HCT116 (cell line): ENCODE data around the gene NCBP3. TPM values are rescaled to one million over a fixed set of nuclear protein-coding genes. Genes with fewer than 3 reads are reported as not detected.

Experiments
- ATAC-seq: fragments of 200-7000 bp; cut with Tn5 transposase; 2 replicates; pipeline ENCODE4 v1.9.1; 2020; ENCODE audit warnings: mild to moderate bottlenecking, moderate library complexity
- BruUV-seq: library from RNA; stranded (reverse); fragments of 400-500 nt; replicated peaks from 2 replicates; lab custom pipeline; 2021; lab: Mats Ljungman, UMichigan
- CTCF ChIA-PET: fragments of 300-600 bp; sonication (Branson Sonifier 250); formaldehyde crosslinking; loops from one replicate; lab custom pipeline; 2021; ENCODE audit warnings: antibody characterized with exemption; lab: Charles Lee
- POLR2A ChIA-PET: fragments of 300-600, 350-600 bp; sonication (Branson Sonifier 250); formaldehyde crosslinking; loops from one replicate; lab custom pipeline; 2021; ENCODE audit warnings: antibody characterized with exemption; lab: Charles Lee
- RAD21 ChIA-PET, 2 experiments: fragments of 300-600 bp; sonication (Branson Sonifier 250); formaldehyde crosslinking; loops; one replicate each; lab custom pipeline; 2023; ENCODE audit warnings: low total read pairs in 2 of 2; ENCODE audit not compliant: uncharacterized antibody in 2 of 2, unreplicated experiment in 2 of 2, low non-redundant PET in 1 of 2; lab: Charles Lee
- DNase-seq: peaks from one replicate; pipeline ENCODE4 v3.0.0-alpha.2; 2010; ENCODE audit warnings: low read depth, low spot score
- H2AFZ ChIP-seq: fragments of 200-600 bp; shearing (Covaris generic), sonication (generic); 2 replicates; pipeline ENCODE4 v1.6.1; 2017; ENCODE audit warnings: low read depth, mixed run types, mixed read lengths, antibody characterized with exemption, low read length; ENCODE audit not compliant: poor library complexity, severe bottlenecking
- H3K27ac ChIP-seq: 2 replicates; pipeline ENCODE4 v1.5.1; 2012; ENCODE audit warnings: low read depth, low read length
- H3K27me3 ChIP-seq: fragments of 200-600 bp; sonication (generic); 2 replicates; pipeline ENCODE4 v1.6.1; 2016; ENCODE audit warnings: mixed run types, low read length, mixed read lengths; ENCODE audit not compliant: insufficient read depth
- H3K36me3 ChIP-seq, 2 experiments: fragments of 200-500 bp in 1 of 2; fragments of 200-600 bp in 1 of 2; sonication (Bioruptor generic) in 1 of 2; sonication (generic) in 1 of 2; 2 replicates each; pipeline versions ENCODE4 v1.5.1 to v1.6.1; 2014 to 2016; ENCODE audit warnings: low read length in 2 of 2, inconsistent platforms in 1 of 2, mixed read lengths in 1 of 2, mixed run types in 1 of 2; ENCODE audit not compliant: insufficient read depth in 2 of 2, control insufficient read depth in 1 of 2
- H3K4me1 ChIP-seq, 2 experiments: fragments of 200-600 bp in 1 of 2; sonication (generic) in 1 of 2; 2 replicates each; pipeline versions ENCODE4 v1.5.1 to v1.6.1; 2012 to 2017; ENCODE audit warnings: low read length in 2 of 2, inconsistent platforms in 1 of 2, mild to moderate bottlenecking in 1 of 2, mixed read lengths in 1 of 2, mixed run types in 1 of 2, moderate library complexity in 1 of 2; ENCODE audit not compliant: insufficient read depth in 2 of 2, control insufficient read depth in 1 of 2
- H3K4me2 ChIP-seq: fragments of 200-600 bp; sonication (generic); 2 replicates; pipeline ENCODE4 v1.6.1; 2017; ENCODE audit warnings: mixed run types, low read length, mixed read lengths
- H3K4me3 ChIP-seq, 2 experiments: fragments of 200-600 bp in 1 of 2; sonication (generic) in 1 of 2; replicated peaks in 1 of 2; 2 replicates each; pipeline ENCODE4 v1.5.1; 2011 to 2016; ENCODE audit warnings: low read length in 2 of 2, control low read depth in 1 of 2, low read depth in 1 of 2, mild to moderate bottlenecking in 1 of 2, mixed read lengths in 1 of 2, mixed run types in 1 of 2
- H3K79me2 ChIP-seq: fragments of 200-600 bp; sonication (generic); 2 replicates; pipeline ENCODE4 v1.6.1; 2017; ENCODE audit warnings: mild to moderate bottlenecking, mixed run types, low read length, moderate library complexity, mixed read lengths; ENCODE audit not compliant: insufficient read depth
- H3K9ac ChIP-seq: fragments of 200-600 bp; sonication (generic); 2 replicates; pipeline ENCODE4 v1.6.1; 2016; ENCODE audit warnings: low read length, mixed read lengths
- H3K9me2 ChIP-seq: fragments of 200-600 bp; sonication (generic), shearing (Covaris generic); 2 replicates; pipeline ENCODE4 v1.6.1; 2017; ENCODE audit warnings: mixed run types, mild to moderate bottlenecking, moderate library complexity; ENCODE audit not compliant: insufficient read depth
- H3K9me3 ChIP-seq, 2 experiments: fragments of 200-500 bp in 1 of 2; fragments of 200-600 bp in 1 of 2; sonication (Bioruptor generic) in 1 of 2; sonication (generic) in 1 of 2; 2 replicates each; pipeline ENCODE4 v1.6.1; 2014 to 2017; ENCODE audit warnings: low read length in 2 of 2, mixed read lengths in 2 of 2, inconsistent platforms in 1 of 2, low read depth in 1 of 2, mild to moderate bottlenecking in 1 of 2, mixed run types in 1 of 2, moderate library complexity in 1 of 2; ENCODE audit not compliant: control insufficient read depth in 1 of 2, insufficient read depth in 1 of 2
- H4K20me1 ChIP-seq: fragments of 200-600 bp; sonication (generic), shearing (Covaris generic); 2 replicates; pipeline ENCODE4 v1.6.1; 2017; ENCODE audit warnings: mixed run types, mild to moderate bottlenecking, moderate library complexity; ENCODE audit not compliant: insufficient read depth
- CEBPB ChIP-seq: IDR thresholded peaks from 2 replicates; pipeline ENCODE4 v1.6.1; 2012; ENCODE audit warnings: low read depth
- EGR1 ChIP-seq: IDR thresholded peaks from 2 replicates; pipeline ENCODE4 v1.6.1; 2012; ENCODE audit warnings: low read depth
- EZH2 ChIP-seq: fragments of 200-600 bp; sonication (generic); IDR thresholded peaks from 2 replicates; pipeline ENCODE4 v1.6.1; 2017; ENCODE audit warnings: antibody characterized with exemption, mixed run types
- FOSL1 ChIP-seq: IDR thresholded peaks from 2 replicates; pipeline ENCODE4 v1.6.1; 2012; ENCODE audit warnings: low read depth
- JUND ChIP-seq: IDR thresholded peaks from 2 replicates; pipeline ENCODE4 v1.6.1; 2012
- POLR2A ChIP-seq: IDR thresholded peaks from 2 replicates; pipeline ENCODE4 v1.7.0; 2011; ENCODE audit warnings: borderline replicate concordance; ENCODE audit not compliant: insufficient read depth, insufficient read length; ENCODE audit errors: extremely low read depth
- POLR2AphosphoS5 ChIP-seq: IDR thresholded peaks from 2 replicates; pipeline ENCODE4 v1.6.1; 2011; ENCODE audit warnings: mild to moderate bottlenecking, low read depth, low read length, moderate library complexity
- RAD21 ChIP-seq: IDR thresholded peaks from 2 replicates; pipeline ENCODE4 v1.6.1; 2012; ENCODE audit warnings: low read depth, mild to moderate bottlenecking
- SP1 ChIP-seq: IDR thresholded peaks from 2 replicates; pipeline ENCODE4 v1.6.1; 2012; ENCODE audit warnings: low read depth
- SRF ChIP-seq: IDR thresholded peaks from 2 replicates; pipeline ENCODE4 v1.6.1; 2012; ENCODE audit warnings: low read depth
- TCF7L2 ChIP-seq: IDR thresholded peaks from 2 replicates; pipeline ENCODE4 v1.7.0; 2011; ENCODE audit warnings: borderline replicate concordance, inconsistent platforms; ENCODE audit not compliant: insufficient read depth, insufficient read length; ENCODE audit errors: extremely low read depth
- YY1 ChIP-seq: IDR thresholded peaks from 2 replicates; pipeline ENCODE4 v1.6.1; 2011; ENCODE audit warnings: low read length, low read depth, moderate library complexity, mild to moderate bottlenecking; ENCODE audit not compliant: insufficient replicate concordance; ENCODE audit errors: extremely low read depth
- ZFX ChIP-seq: fragments of 450-650 bp; IDR thresholded peaks from 2 replicates; pipeline ENCODE4 v1.6.1; 2017
- ZNF274 ChIP-seq: fragments of 200-500 bp; sonication (Bioruptor generic); IDR thresholded peaks from 2 replicates; pipeline ENCODE4 v1.6.1; 2014; ENCODE audit warnings: mild to moderate bottlenecking, low read depth, low read length, inconsistent platforms
- intact Hi-C: fragments of 100-400 bp; cut with micrococcal nuclease; formaldehyde crosslinking; loops from 2 replicates; pipeline ENCODE4 v1.10.0; 2022
- total RNA-seq: library from RNA; stranded (reverse); gene quantifications from one replicate; pipeline ENCODE4 v1.2.1, GENCODE V29; 2021; ENCODE audit not compliant: unreplicated experiment
- TF ChIP-seq, protein P1 (sequence below): IDR thresholded peaks from 2 replicates; pipeline ENCODE4 v1.6.1; 2012
- TF ChIP-seq, protein P2 (sequence below): IDR thresholded peaks from 2 replicates; pipeline ENCODE4 v1.6.1; 2012
- TF ChIP-seq, protein P3 (sequence below), 3 experiments: fragments of 200-600 bp in 1 of 3; sonication (generic) in 1 of 3; IDR thresholded peaks in 2 of 3; conservative IDR thresholded peaks in 1 of 3; 2 replicates each; pipeline ENCODE4 v1.5.1; 2012 to 2017; ENCODE audit warnings: low read depth in 2 of 3, low read length in 2 of 3, antibody characterized with exemption in 1 of 3, borderline replicate concordance in 1 of 3, control low read depth in 1 of 3, mild to moderate bottlenecking in 1 of 3, mixed read lengths in 1 of 3, mixed run types in 1 of 3, moderate library complexity in 1 of 3; ENCODE audit not compliant: insufficient read depth in 1 of 3

The NCBP3 gene
- total RNA-seq, 1 experiment from 2014 or later: 46.5 TPM

DNA sequence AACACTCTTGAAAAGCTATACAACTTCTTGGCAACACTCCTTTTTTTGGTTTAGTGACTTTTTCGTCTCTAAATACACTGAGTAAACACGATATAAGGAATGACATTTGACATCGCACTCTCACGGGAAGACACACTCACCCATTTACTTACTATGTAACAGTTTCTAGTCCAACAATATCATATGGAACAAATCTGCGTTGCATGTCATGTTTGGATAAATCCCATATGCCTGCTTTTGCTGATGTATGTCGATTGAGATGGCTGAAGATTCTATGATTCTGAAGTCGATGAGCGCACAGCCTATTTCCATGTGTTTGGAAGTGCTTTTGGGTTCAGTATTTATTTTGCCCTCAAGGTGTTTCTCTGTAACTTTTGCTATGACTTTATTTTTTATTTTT, 63.3 kb downstream of the NCBP3 start:
- H4K20me1 ChIP-seq: no peaks in the 10 kb centered on the region
- ATAC-seq: no peak
- no peak overlapping the region for H3K9ac ChIP-seq
- ChIA-PET RAD21 (no interaction called here), POLR2A (no interaction called here), CTCF (no interaction called here)
- H3K27ac ChIP-seq: no peak overlapping the region
- H3K4me2 ChIP-seq: no peak overlapping the region
- no peak overlapping the region for H3K4me3 ChIP-seq
- H2AFZ ChIP-seq: no peak overlapping the region
- no peak for TF ChIP-seq FOSL1
- TF ChIP-seq YY1: no peak
- TF ChIP-seq CEBPB: no peak
- TF ChIP-seq POLR2AphosphoS5: no peak
- no peak for TF ChIP-seq SP1
- no peak for TF ChIP-seq SRF
- TF ChIP-seq EZH2: no peak
- no peak for TF ChIP-seq ZFX
- TF ChIP-seq, protein P1, sequence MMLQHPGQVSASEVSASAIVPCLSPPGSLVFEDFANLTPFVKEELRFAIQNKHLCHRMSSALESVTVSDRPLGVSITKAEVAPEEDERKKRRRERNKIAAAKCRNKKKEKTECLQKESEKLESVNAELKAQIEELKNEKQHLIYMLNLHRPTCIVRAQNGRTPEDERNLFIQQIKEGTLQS: no peak
- H3K36me3 ChIP-seq: no peaks in the 10 kb centered on the region
- H3K79me2 ChIP-seq: no peaks in the 10 kb centered on the region
- DNase-seq: no peak
- intact Hi-C loops: no loop called here
- H3K4me1 ChIP-seq: no peaks in the 10 kb centered on the region
- no peaks in the 10 kb centered on the region for H3K9me2 ChIP-seq
- H3K9me3 ChIP-seq: no peaks in the 10 kb centered on the region
- no peaks in the 10 kb centered on the region for H3K27me3 ChIP-seq
- no TSS peak for BruUV-seq

DNA sequence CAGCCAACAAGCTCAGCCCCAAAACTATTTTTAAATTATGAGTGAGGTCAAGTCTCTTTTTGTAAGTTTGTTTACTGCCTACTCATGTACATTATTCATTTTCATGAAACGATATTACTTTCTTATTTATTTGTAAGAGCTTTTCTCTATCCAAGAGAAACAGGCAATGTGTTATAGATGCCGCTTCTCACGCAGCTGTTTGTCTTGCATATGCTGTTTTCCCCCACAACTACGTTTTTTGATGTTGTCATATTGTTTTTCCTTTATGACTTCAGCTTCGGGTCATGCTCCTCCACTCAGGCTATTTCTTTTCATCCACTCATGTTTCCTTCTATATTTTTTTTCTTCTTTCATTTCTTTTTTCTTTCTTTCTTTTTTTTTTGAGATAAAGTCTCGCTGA, 65.1 kb downstream of the NCBP3 start:
- H3K4me3 ChIP-seq: no peak overlapping the region
- H2AFZ ChIP-seq: no peak overlapping the region
- no peak for ATAC-seq
- no peak overlapping the region for H3K9ac ChIP-seq
- POLR2A ChIA-PET: no interaction called here
- RAD21 ChIA-PET: no interaction called here
- no peak for DNase-seq
- H3K79me2 ChIP-seq: no peaks in the 10 kb centered on the region
- H3K36me3 ChIP-seq: no peaks in the 10 kb centered on the region
- no peaks in the 10 kb centered on the region for H3K4me1 ChIP-seq
- no peaks in the 10 kb centered on the region for H3K9me3 ChIP-seq
- BruUV-seq: no TSS peak
- no peaks in the 10 kb centered on the region for H3K27me3 ChIP-seq
- H4K20me1 ChIP-seq: no peaks in the 10 kb centered on the region
- no peak overlapping the region for H3K27ac ChIP-seq
- H3K4me2 ChIP-seq: no peak overlapping the region
- intact Hi-C loops: no loop called here
- CTCF ChIA-PET: no interaction called here
- H3K9me2 ChIP-seq: no peaks in the 10 kb centered on the region
- TF ChIP-seq RAD21 (no peak), SP1 (no peak), SRF (no peak), ZNF274 (no peak), ZFX (no peak), YY1 (no peak), JUND (no peak), EZH2 (no peak), EGR1 (no peak), POLR2A (no peak), TCF7L2 (no peak)
- TF ChIP-seq, protein P2, sequence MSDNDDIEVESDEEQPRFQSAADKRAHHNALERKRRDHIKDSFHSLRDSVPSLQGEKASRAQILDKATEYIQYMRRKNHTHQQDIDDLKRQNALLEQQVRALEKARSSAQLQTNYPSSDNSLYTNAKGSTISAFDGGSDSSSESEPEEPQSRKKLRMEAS: no peak
- TF ChIP-seq, protein P3, sequence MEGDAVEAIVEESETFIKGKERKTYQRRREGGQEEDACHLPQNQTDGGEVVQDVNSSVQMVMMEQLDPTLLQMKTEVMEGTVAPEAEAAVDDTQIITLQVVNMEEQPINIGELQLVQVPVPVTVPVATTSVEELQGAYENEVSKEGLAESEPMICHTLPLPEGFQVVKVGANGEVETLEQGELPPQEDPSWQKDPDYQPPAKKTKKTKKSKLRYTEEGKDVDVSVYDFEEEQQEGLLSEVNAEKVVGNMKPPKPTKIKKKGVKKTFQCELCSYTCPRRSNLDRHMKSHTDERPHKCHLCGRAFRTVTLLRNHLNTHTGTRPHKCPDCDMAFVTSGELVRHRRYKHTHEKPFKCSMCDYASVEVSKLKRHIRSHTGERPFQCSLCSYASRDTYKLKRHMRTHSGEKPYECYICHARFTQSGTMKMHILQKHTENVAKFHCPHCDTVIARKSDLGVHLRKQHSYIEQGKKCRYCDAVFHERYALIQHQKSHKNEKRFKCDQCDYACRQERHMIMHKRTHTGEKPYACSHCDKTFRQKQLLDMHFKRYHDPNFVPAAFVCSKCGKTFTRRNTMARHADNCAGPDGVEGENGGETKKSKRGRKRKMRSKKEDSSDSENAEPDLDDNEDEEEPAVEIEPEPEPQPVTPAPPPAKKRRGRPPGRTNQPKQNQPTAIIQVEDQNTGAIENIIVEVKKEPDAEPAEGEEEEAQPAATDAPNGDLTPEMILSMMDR (IDR thresholded peaks at IDR 0.05 in 2 of 3, conservative IDR thresholded peaks at IDR 0.05 in 1 of 3; ENCODE audit: borderline replicate concordance in 1 of 3, insufficient read depth in 1 of 3, low read depth in 2 of 3, low read length in 2 of 3): no peak
- TF ChIP-seq, protein P1: no peak
